ENCODE measurements around the gene RPA3.

- TF ChIP-seq ZNF549 (tag by site-specific recombination; IDR thresholded peaks at IDR 0.05): no peak
- no peak for TF ChIP-seq CTCF (tag by site-specific recombination; IDR thresholded peaks at IDR 0.05)
- TF ChIP-seq ZNF433 (tag by site-specific recombination; IDR thresholded peaks at IDR 0.05; ENCODE audit: low read depth): no peak
- TF ChIP-seq ZNF350 (tag by site-specific recombination; IDR thresholded peaks at IDR 0.05): no peak
- TF ChIP-seq REPIN1 (tag by site-specific recombination; IDR thresholded peaks at IDR 0.05; ENCODE audit: low read depth): no peak
- no peak for TF ChIP-seq ZNF132 (tag by site-specific recombination; IDR thresholded peaks at IDR 0.05; ENCODE audit: borderline replicate concordance)
- TF ChIP-seq, protein P1, sequence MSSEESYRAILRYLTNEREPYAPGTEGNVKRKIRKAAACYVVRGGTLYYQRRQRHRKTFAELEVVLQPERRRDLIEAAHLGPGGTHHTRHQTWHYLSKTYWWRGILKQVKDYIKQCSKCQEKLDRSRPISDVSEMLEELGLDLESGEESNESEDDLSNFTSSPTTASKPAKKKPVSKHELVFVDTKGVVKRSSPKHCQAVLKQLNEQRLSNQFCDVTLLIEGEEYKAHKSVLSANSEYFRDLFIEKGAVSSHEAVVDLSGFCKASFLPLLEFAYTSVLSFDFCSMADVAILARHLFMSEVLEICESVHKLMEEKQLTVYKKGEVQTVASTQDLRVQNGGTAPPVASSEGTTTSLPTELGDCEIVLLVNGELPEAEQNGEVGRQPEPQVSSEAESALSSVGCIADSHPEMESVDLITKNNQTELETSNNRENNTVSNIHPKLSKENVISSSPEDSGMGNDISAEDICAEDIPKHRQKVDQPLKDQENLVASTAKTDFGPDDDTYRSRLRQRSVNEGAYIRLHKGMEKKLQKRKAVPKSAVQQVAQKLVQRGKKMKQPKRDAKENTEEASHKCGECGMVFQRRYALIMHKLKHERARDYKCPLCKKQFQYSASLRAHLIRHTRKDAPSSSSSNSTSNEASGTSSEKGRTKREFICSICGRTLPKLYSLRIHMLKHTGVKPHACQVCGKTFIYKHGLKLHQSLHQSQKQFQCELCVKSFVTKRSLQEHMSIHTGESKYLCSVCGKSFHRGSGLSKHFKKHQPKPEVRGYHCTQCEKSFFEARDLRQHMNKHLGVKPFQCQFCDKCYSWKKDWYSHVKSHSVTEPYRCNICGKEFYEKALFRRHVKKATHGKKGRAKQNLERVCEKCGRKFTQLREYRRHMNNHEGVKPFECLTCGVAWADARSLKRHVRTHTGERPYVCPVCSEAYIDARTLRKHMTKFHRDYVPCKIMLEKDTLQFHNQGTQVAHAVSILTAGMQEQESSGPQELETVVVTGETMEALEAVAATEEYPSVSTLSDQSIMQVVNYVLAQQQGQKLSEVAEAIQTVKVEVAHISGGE (tag by site-specific recombination; conservative IDR thresholded peaks at IDR 0.05; ENCODE audit: low read depth): no peak
- TF ChIP-seq, protein P2, sequence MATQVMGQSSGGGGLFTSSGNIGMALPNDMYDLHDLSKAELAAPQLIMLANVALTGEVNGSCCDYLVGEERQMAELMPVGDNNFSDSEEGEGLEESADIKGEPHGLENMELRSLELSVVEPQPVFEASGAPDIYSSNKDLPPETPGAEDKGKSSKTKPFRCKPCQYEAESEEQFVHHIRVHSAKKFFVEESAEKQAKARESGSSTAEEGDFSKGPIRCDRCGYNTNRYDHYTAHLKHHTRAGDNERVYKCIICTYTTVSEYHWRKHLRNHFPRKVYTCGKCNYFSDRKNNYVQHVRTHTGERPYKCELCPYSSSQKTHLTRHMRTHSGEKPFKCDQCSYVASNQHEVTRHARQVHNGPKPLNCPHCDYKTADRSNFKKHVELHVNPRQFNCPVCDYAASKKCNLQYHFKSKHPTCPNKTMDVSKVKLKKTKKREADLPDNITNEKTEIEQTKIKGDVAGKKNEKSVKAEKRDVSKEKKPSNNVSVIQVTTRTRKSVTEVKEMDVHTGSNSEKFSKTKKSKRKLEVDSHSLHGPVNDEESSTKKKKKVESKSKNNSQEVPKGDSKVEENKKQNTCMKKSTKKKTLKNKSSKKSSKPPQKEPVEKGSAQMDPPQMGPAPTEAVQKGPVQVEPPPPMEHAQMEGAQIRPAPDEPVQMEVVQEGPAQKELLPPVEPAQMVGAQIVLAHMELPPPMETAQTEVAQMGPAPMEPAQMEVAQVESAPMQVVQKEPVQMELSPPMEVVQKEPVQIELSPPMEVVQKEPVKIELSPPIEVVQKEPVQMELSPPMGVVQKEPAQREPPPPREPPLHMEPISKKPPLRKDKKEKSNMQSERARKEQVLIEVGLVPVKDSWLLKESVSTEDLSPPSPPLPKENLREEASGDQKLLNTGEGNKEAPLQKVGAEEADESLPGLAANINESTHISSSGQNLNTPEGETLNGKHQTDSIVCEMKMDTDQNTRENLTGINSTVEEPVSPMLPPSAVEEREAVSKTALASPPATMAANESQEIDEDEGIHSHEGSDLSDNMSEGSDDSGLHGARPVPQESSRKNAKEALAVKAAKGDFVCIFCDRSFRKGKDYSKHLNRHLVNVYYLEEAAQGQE (tag by site-specific recombination; IDR thresholded peaks at IDR 0.05): no peak
These were observed 23.8 kb upstream of the RPA3 start for GRCh38 chr7:7742223-7742622.

Measured in HEK293 (cell line).